ENCODE measurements around the gene NFATC2. TPM values are rescaled to one million over a fixed set of nuclear protein-coding genes. Genes with fewer than 3 reads are reported as not detected.

The NFATC2 gene
- total and polyA plus RNA-seq, 2 of the 8 experiments (the other 6 are each of a cell fraction or from before 2014, with no cell fraction given) = 0.27 to 0.91 TPM

- TF ChIP-seq CBX5 (IDR thresholded peaks at IDR 0.05; ENCODE audit: low read depth, low read length) (no peak), CREB1 (IDR thresholded peaks at IDR 0.05) (no peak), BACH1 (IDR thresholded peaks at IDR 0.05; ENCODE audit: low read length) (no peak), EZH2 (IDR thresholded peaks at IDR 0.05; ENCODE audit: low read depth, low read length, severe bottlenecking) (no peak), CHD2 (IDR thresholded peaks at IDR 0.05; ENCODE audit: low read length) (no peak), MAX (IDR thresholded peaks at IDR 0.05) (no peak), TAF1 (IDR thresholded peaks at IDR 0.05; ENCODE audit: low read depth, low read length) (no peak)
These were observed 30.5 kb downstream of the NFATC2 start (continued) for GRCh38 chr20:51511861-51512619.
